HG03159 (cell line): Measurements from ENCODE around the gene EPHB3.
"Not testable (repeated sequence)": the region's sequence is repeated elsewhere in the genome, so short reads cannot be mapped to it uniquely, and the experiment has no call there.

Experiments used
- ATAC-seq: cut with Tn5 transposase; IDR thresholded peaks from one replicate; pipeline ENCODE4 v1.9.1; 2021; ENCODE audit warnings: mild to moderate bottlenecking, moderate library complexity; ENCODE audit not compliant: unreplicated experiment

The EPHB3 gene

GRCh38 chr3:184619369-184619768, 57.8 kb downstream of the EPHB3 start:
- ATAC-seq: no peak

GRCh38 chr3:184619787-184620430, 58.3 kb downstream of the EPHB3 start:
- ATAC-seq: no peak

- ATAC-seq: no peak
Observed at GRCh38 chr3:184620475-184621119, 59.0 kb downstream of the EPHB3 start.

- not testable (repeated sequence) for ATAC-seq
Observed at GRCh38 chr3:184622156-184622555, 60.6 kb downstream of the EPHB3 start.

- no peak for ATAC-seq
Observed at GRCh38 chr3:184626923-184627322, 65.3 kb downstream of the EPHB3 start.

GRCh38 chr3:184629555-184630160, 68.1 kb downstream of the EPHB3 start:
- no peak for ATAC-seq

- no peak for ATAC-seq
Observed at GRCh38 chr3:184630861-184631471, 69.4 kb downstream of the EPHB3 start.

GRCh38 chr3:184631472-184631861, 69.9 kb downstream of the EPHB3 start:
- no peak for ATAC-seq
